Ectodermal cell (in vitro differentiated cells): ENCODE data around the gene TGIF2.

Source experiments
- H3K27ac ChIP-seq: 2 replicates; pipeline ENCODE4 v1.7.0; 2013; ENCODE audit warnings: mild to moderate bottlenecking, low read depth, low read length; ENCODE audit not compliant: insufficient read depth, poor library complexity, severe bottlenecking
- H3K27me3 ChIP-seq: 2 replicates; pipeline ENCODE4 v1.7.0; 2013; ENCODE audit warnings: mild to moderate bottlenecking, low read length; ENCODE audit not compliant: insufficient read depth, control insufficient read depth, poor library complexity, severe bottlenecking
- H3K36me3 ChIP-seq: one replicate; pipeline ENCODE4 v1.7.0; 2013; ENCODE audit warnings: low read length; ENCODE audit not compliant: control insufficient read depth, insufficient read depth
- H3K4me1 ChIP-seq: one replicate; pipeline ENCODE4 v1.7.0; 2013; ENCODE audit warnings: low read length; ENCODE audit not compliant: control insufficient read depth, insufficient read depth
- H3K4me3 ChIP-seq: 2 replicates; pipeline ENCODE4 v1.7.0; 2013; ENCODE audit warnings: low read depth, low read length, control low read depth; ENCODE audit not compliant: insufficient read depth
- H3K9me3 ChIP-seq: 2 replicates; pipeline ENCODE4 v1.7.0; 2013; ENCODE audit warnings: mild to moderate bottlenecking, low read length, moderate library complexity; ENCODE audit not compliant: control insufficient read depth
- WGBS, 2 experiments: methylation state at CpG; one replicate each; pipeline ENCODE4 v1.1.7; 2013; ENCODE audit warnings: missing lambda C conversion rate in 2 of 2; 5-methylcytosine and 5-hydroxymethylcytosine counted together

The TGIF2 gene

DNA sequence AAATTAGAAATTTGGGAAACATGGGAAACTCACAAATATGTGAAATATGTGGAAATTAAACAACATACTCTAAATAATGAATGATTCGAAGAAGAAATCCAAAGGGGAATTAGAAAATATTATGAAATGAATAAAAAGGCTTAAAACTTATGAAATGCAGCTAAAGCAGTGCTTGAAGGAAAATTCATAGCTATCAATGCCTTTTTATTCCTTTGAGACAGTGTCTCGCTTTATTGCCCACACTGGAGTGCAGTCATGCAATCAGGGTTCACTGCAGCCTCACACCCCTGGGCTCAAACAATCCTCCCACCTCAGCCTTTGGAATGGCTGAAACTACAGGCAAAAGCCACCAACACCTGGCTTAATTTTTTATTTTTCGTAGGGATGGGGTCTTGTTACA lies 7.9 kb upstream of the TGIF2 start:
- no peaks in the 10 kb centered on the region for H3K36me3 ChIP-seq
- H3K27ac ChIP-seq, result no peak overlapping the region
- H3K27me3 ChIP-seq, result no peaks in the 10 kb centered on the region
- H3K4me1 ChIP-seq, result peaks cover 6% of the 10 kb centered on the region
- WGBS, 2 experiments, result 92 to 94% methylated on average over 3 of the region's 3 CpGs
- H3K4me3 ChIP-seq, result no peak overlapping the region
- H3K9me3 ChIP-seq, result no peaks in the 10 kb centered on the region

DNA sequence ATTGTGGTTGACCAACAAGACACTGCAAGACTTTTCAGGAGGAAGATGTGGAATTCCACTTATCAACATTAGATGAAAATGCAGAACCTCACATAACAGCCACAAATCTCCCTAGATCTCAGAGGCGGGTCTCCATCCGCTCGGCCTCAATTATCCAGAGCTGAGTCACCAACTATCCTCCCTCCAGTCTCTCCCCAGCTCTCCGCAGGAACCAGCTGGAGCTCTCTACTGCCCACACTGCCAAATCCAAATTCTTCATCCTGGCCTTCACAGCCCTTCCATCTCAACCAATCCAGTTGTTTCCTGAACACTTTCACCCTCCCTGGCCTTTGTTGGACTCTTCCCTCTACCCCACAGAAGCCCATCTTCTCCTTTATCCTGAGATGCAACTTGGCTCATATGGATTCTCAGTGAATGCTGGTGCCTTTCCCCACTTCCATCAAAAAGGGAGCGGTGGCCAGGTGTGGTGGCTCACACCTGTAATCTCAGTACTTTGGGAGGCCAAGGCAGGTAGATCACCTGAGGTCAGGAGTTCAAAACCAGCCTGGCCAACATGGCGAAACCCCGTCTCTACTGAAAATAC lies 3.5 kb upstream of the TGIF2 start:
- H3K27ac ChIP-seq, result no peak overlapping the region

GRCh38 chr20:36571564-36572504 lies 1.6 kb upstream of the TGIF2 start:
- 10 to 11% methylated on average over 17 of the region's 17 CpGs for WGBS, 2 experiments
- H3K27ac ChIP-seq, result no peak overlapping the region
- peak overlapping the region; percentile 94 for H3K4me3 ChIP-seq
- peaks cover 3% of the 10 kb centered on the region for H3K27me3 ChIP-seq
- no peaks in the 10 kb centered on the region for H3K36me3 ChIP-seq
- H3K9me3 ChIP-seq, result no peaks in the 10 kb centered on the region
- peaks cover 14% of the 10 kb centered on the region for H3K4me1 ChIP-seq

More for the DNA sequence above, 3.5 kb upstream of the TGIF2 start:
- no peak overlapping the region for H3K4me3 ChIP-seq
- 86 to 89% methylated on average over 7 of the region's 7 CpGs for WGBS, 2 experiments
- H3K27me3 ChIP-seq, result peaks cover 3% of the 10 kb centered on the region
- H3K9me3 ChIP-seq, result no peaks in the 10 kb centered on the region
- no peaks in the 10 kb centered on the region for H3K36me3 ChIP-seq
- peaks cover 14% of the 10 kb centered on the region for H3K4me1 ChIP-seq

DNA sequence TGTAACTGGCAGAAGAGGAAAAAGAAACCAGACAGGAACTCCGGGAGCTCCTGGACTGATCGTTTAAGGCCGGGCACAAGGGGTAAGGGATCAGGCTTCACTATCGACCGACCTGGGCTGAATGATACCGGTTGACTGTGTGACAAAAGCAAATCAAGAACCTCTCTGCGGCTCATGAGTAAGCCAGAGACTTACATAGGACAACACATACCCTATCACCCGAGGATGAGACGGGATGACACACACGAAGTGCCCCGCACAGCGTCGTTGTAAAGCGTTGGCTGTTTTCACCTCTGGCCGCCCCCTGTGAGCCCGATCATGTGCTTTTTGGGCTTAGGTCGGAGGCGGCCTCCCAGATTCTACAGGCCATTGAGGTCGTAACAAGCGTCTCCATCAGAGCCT lies 695 bp upstream of the TGIF2 start:
- Histone ChIP-seq H3K27me3 (peaks cover 3% of the 10 kb centered on the region), H3K9me3 (no peaks in the 10 kb centered on the region), H3K4me3 (peak overlapping the region; percentile 94), H3K27ac (peak overlapping the region; percentile 76), H3K36me3 (no peaks in the 10 kb centered on the region), H3K4me1 (peaks cover 14% of the 10 kb centered on the region)
- 6 to 7% methylated on average over 20 of the region's 20 CpGs for WGBS, 2 experiments

- H3K4me1 ChIP-seq, result peaks cover 14% of the 10 kb centered on the region
- peaks cover 5% of the 10 kb centered on the region for H3K36me3 ChIP-seq
- WGBS, 2 experiments, result 1% methylated on average over 53 of the region's 53 CpGs
- H3K9me3 ChIP-seq, result no peaks in the 10 kb centered on the region
- H3K4me3 ChIP-seq, result peak overlapping the region; percentile 94
- peaks cover 3% of the 10 kb centered on the region for H3K27me3 ChIP-seq
- H3K27ac ChIP-seq, result peak overlapping the region; percentile 87
Observed at GRCh38 chr20:36573798-36574365, 485 bp downstream of the TGIF2 start.

DNA sequence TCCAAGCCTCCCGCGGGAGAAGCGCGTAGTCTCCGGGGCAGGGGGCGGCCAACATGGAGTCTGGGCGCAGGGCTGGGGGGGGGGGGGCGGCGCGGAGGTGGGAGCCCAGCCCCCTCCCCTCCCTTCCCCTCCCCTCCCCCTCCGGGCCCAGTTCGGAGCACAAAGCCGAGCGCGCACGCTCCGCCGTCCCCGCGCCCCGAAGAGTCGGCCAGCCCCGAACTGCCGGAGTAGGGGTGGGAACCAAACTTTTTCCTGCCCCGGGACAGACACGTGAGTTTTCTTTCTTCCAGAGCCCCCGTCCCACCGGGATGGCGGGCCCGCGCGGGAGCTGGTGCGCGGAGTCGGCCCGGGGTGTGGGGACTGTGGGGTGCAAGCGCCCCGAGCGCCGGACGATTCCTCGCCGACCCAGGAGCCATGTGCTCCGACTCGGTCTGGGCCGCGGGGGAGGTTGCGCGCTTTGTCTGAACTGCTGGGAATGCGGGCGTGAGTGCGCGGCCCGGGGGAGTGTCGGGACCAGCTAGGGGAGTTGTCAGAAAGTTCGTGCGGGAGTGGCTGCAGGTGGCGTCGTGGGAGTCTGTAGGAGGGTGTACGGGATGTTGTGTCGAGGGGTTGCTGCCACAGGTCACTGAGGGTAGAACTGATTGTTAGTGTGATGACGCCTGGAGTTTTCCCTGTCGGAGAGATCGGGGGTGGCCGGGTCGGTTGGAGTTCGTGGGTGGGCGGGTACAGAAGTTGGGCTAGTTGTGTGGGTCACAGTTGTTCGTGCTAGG lies 1.2 kb downstream of the TGIF2 start:
- peak overlapping the region; percentile 94 for H3K4me3 ChIP-seq
- H3K27me3 ChIP-seq, result peaks cover 3% of the 10 kb centered on the region
- peaks cover 14% of the 10 kb centered on the region for H3K4me1 ChIP-seq
- peak overlapping the region; percentile 87 for H3K27ac ChIP-seq
- WGBS, 2 experiments, result 0 to 1% methylated on average over 59 to 64 of the region's 69 CpGs
- H3K36me3 ChIP-seq, result peaks cover 9% of the 10 kb centered on the region
- no peaks in the 10 kb centered on the region for H3K9me3 ChIP-seq

DNA sequence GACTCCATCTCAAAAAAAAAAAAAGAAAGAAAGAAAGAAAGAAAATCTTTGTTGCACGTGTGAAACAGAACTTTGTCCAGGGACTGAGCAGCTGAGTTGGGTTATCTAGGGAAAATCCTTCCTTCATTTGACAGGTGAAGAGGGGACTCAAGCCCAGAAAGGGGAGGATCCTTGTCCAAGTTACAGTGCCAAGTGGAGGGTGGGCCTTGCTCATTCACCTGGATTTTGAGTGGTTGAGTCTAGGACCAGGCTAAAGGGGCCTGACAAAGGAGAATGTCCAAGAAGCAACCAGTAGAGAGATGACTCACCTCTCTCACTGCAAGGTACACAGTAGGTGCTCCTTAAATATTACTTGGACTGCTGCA lies 2.7 kb downstream of the TGIF2 start:
- Histone ChIP-seq H3K4me1 (peaks cover 14% of the 10 kb centered on the region), H3K9me3 (no peaks in the 10 kb centered on the region), H3K27me3 (peaks cover 3% of the 10 kb centered on the region), H3K4me3 (no peak overlapping the region), H3K36me3 (peaks cover 21% of the 10 kb centered on the region), H3K27ac (no peak overlapping the region)
- 89 to 90% methylated on average over 1 of the region's 1 CpG for WGBS, 2 experiments

DNA sequence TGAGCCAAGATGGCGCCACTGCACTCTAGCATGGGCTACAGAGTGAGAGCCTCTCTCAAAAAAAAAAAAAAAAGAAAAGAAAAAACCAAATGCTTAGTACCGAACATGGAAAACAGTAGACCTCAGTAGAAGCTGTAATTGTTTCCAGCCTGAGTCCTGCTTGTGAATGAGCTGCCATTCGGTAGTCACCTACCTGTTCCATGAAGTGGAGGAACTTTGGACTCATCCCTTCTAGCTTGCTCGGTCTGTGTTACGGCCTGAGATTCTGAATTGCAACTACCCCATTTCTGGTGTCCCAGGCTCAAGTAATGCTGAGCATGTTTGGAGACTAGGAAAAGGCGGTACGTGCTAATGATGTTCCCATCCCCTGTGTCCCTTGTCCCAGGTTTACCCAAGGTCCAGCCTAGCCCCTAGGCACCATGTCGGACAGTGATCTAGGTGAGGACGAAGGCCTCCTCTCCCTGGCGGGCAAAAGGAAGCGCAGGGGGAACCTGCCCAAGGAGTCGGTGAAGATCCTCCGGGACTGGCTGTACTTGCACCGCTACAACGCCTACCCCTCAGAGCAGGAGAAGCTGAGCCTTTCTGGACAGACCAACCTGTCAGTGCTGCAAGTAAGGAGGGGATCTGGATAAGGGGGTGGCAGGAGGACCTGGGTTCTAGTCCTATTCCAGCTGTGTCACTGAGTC lies 5.1 kb downstream of the TGIF2 start:
- 97% methylated on average over 15 of the region's 15 CpGs for WGBS, 2 experiments

GRCh38 chr20:36579996-36580545 lies 6.7 kb downstream of the TGIF2 start:
- Histone ChIP-seq H3K4me3 (no peak overlapping the region), H3K27me3 (no peaks in the 10 kb centered on the region), H3K27ac (no peak overlapping the region), H3K36me3 (peaks cover 23% of the 10 kb centered on the region), H3K9me3 (no peaks in the 10 kb centered on the region), H3K4me1 (no peaks in the 10 kb centered on the region)
- 89 to 90% methylated on average over 2 of the region's 2 CpGs for WGBS, 2 experiments

More for the DNA sequence above, 5.1 kb downstream of the TGIF2 start:
- Histone ChIP-seq H3K9me3 (no peaks in the 10 kb centered on the region), H3K27ac (no peak overlapping the region), H3K36me3 (peaks cover 23% of the 10 kb centered on the region), H3K27me3 (no peaks in the 10 kb centered on the region), H3K4me3 (no peak overlapping the region), H3K4me1 (no peaks in the 10 kb centered on the region)
